ENCODE measurements around the gene HLA-B.
A peak's percentile ranks its signal among the peaks of the same experiment; 100 is the strongest.
"Not testable (repeated sequence)": the region's sequence is repeated elsewhere in the genome, so short reads cannot be mapped to it uniquely, and the experiment has no call there.

Gene HLA-B

GRCh38 chr6:31378062-31378720, 21.2 kb upstream of the HLA-B start:
- Mint-ChIP-seq H3K9me3 (no peaks in the 10 kb centered on the region), H3K27me3 (peaks cover 49% of the 10 kb centered on the region), H3K4me3 (no peak overlapping the region), H3K36me3 (ENCODE audit: insufficient read depth) (no peaks in the 10 kb centered on the region), H3K27ac (ENCODE audit: low read depth) (no peak overlapping the region), H3K4me1 (peaks cover 8% of the 10 kb centered on the region)
- ATAC-seq (replicated peaks; ENCODE audit: extremely low read depth, poor library complexity, severe bottlenecking) (no peak), DNase-seq (ENCODE audit: low spot score in 2 of 2) (no peak)

- Mint-ChIP-seq H3K27ac (ENCODE audit: low read depth) (no peak overlapping the region), H3K36me3 (ENCODE audit: insufficient read depth) (no peaks in the 10 kb centered on the region), H3K9me3 (no peaks in the 10 kb centered on the region), H3K4me1 (peaks cover 8% of the 10 kb centered on the region), H3K27me3 (peaks cover 44% of the 10 kb centered on the region), H3K4me3 (no peak overlapping the region)
- no peak for ATAC-seq (replicated peaks; ENCODE audit: extremely low read depth, poor library complexity, severe bottlenecking)
- DNase-seq (ENCODE audit: low spot score in 2 of 2) = no peak
These were observed 20.1 kb upstream of the HLA-B start for GRCh38 chr6:31377029-31377428.

DNA sequence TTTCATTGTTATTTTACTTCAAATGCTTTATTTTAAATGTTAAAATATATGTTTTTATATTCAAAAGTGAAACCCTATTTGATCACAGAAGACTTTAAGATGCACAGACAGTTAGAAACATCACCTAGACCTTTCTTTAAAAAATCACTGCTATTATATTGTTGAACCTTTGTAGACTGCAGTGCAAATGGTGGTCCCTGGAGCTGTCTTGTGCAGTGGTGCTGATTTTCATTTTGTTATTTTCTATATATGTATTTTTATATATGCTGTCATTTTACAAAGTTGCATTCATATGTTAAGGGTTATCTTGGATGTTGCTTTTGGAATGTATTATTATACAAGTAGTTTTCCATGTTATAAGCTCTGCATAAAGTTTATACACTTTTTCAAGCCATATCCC, 18.7 kb upstream of the HLA-B start:
- Mint-ChIP-seq H3K4me3 (no peak overlapping the region), H3K36me3 (ENCODE audit: insufficient read depth) (no peaks in the 10 kb centered on the region), H3K9me3 (no peaks in the 10 kb centered on the region), H3K4me1 (peaks cover 8% of the 10 kb centered on the region), H3K27ac (ENCODE audit: low read depth) (no peak overlapping the region), H3K27me3 (peaks cover 32% of the 10 kb centered on the region)
- ATAC-seq (replicated peaks; ENCODE audit: extremely low read depth, poor library complexity, severe bottlenecking) (no peak), DNase-seq (ENCODE audit: low spot score in 2 of 2) (no peak)

GRCh38 chr6:31374118-31374517, 17.1 kb upstream of the HLA-B start:
- peak in 1 of 2 donors; percentile 57 for DNase-seq (ENCODE audit: low spot score in 2 of 2)
- not testable (repeated sequence) for H3K4me3 Mint-ChIP-seq; H3K36me3 Mint-ChIP-seq (ENCODE audit: insufficient read depth); ATAC-seq (replicated peaks; ENCODE audit: extremely low read depth, poor library complexity, severe bottlenecking); H3K9me3 Mint-ChIP-seq; H3K4me1 Mint-ChIP-seq; H3K27ac Mint-ChIP-seq (ENCODE audit: low read depth)
- peaks cover 28% of the 10 kb centered on the region for H3K27me3 Mint-ChIP-seq

DNA sequence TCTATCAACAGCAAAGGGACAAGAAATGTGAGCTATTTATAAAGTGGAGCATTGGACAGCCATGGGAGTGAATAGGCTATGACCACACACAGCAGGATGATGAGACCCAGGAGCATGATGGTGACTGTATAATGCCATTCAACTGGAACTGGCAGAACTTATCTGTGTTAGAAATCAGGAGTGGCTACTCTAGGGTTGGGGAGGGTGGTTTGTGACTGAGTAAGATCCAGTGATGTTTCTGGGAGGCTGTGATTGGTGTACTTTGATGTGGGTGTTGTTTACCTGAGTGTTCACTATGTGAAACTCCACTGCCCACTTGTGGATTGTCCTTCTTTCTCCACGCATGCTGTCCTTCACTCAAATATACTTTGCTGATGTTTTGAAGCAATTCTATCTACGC, 11.5 kb upstream of the HLA-B start:
- DNase-seq (ENCODE audit: low spot score in 2 of 2) = no peak
- H3K27me3 Mint-ChIP-seq = peaks cover 25% of the 10 kb centered on the region
- no peak for ATAC-seq (replicated peaks; ENCODE audit: extremely low read depth, poor library complexity, severe bottlenecking)

DNA sequence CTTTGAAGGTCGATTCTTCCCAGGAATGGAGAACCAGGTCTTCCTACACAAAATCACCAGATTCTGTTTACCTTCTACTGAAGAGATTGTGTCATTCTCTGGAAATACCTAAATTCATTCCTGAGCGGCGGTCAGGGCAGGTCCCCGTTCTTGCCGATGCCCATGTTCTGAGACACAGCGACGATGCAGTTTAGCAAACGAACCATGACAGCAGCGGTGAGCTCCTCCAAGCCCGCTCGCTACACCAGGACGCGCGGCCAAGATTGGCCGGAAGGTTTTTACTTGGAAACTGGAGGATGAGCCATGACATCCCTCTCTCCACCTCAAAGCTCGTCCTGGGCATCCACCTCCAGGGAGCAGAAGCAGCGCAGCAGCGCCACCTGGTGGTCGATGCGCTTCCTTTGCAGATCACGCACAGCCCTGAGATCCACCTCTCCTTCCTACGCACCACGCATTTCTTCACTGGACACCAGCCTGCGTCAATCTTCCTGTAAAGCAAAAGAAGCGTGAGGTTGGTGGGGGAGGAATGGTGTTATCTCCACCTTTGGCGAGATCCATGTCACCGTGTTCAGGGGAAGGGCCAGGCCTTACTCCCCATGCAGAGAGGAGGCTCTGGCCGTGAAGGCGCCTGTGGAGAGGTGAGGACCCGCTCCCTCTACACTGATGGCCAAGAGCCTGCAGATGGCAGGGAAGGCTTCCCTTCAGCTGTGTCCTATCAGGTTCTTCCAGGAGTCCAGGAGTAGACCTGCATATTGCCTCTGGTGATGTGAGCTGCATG, 9.9 kb upstream of the HLA-B start:
- H3K36me3 Mint-ChIP-seq (ENCODE audit: insufficient read depth) = peaks cover 3% of the 10 kb centered on the region
- peaks cover 7% of the 10 kb centered on the region for H3K4me1 Mint-ChIP-seq
- peak overlapping the region; percentile 42 for H3K27ac Mint-ChIP-seq (ENCODE audit: low read depth)
- ATAC-seq (replicated peaks; ENCODE audit: extremely low read depth, poor library complexity, severe bottlenecking) = peak; percentile 96
- peaks cover 25% of the 10 kb centered on the region for H3K27me3 Mint-ChIP-seq
- DNase-seq (ENCODE audit: low spot score in 2 of 2) = peak; percentile 82 to 88
- H3K4me3 Mint-ChIP-seq = peak overlapping the region; percentile 73
- H3K9me3 Mint-ChIP-seq = no peaks in the 10 kb centered on the region

More for the DNA sequence above, 11.5 kb upstream of the HLA-B start:
- peaks cover 3% of the 10 kb centered on the region for H3K36me3 Mint-ChIP-seq (ENCODE audit: insufficient read depth)
- H3K4me3 Mint-ChIP-seq = no peak overlapping the region
- H3K27ac Mint-ChIP-seq (ENCODE audit: low read depth) = no peak overlapping the region
- H3K4me1 Mint-ChIP-seq = peaks cover 9% of the 10 kb centered on the region
- no peaks in the 10 kb centered on the region for H3K9me3 Mint-ChIP-seq

- H3K4me1 Mint-ChIP-seq = peaks cover 8% of the 10 kb centered on the region
- H3K27ac Mint-ChIP-seq (ENCODE audit: low read depth) = no peak overlapping the region
- ATAC-seq (replicated peaks; ENCODE audit: extremely low read depth, poor library complexity, severe bottlenecking) (no peak), DNase-seq (ENCODE audit: low spot score in 2 of 2) (no peak)
- H3K36me3 Mint-ChIP-seq (ENCODE audit: insufficient read depth) = peaks cover 3% of the 10 kb centered on the region
- H3K9me3 Mint-ChIP-seq = no peaks in the 10 kb centered on the region
- H3K27me3 Mint-ChIP-seq = peaks cover 25% of the 10 kb centered on the region
- no peak overlapping the region for H3K4me3 Mint-ChIP-seq
These were observed 8.9 kb upstream of the HLA-B start for GRCh38 chr6:31365864-31366263.

DNA sequence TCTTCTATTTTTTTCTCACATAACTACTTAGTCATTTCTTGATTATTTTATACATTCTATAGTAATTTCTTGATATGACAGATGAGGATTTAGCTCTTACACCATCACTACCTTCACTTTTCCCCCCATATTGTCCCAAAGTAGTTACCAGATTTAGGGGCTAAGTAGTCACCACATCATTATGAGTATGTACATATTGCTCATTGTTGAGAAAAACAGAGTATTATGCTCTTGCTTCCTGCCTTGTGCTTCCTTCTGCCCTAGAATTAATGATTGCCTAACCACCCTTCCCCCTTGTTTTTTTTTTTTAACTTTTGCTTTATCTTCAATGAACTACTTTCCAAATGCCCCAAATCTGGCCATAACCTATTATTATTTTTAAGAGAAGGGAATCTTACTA, 6.8 kb upstream of the HLA-B start:
- no peaks in the 10 kb centered on the region for H3K9me3 Mint-ChIP-seq
- no peak for DNase-seq (ENCODE audit: low spot score in 2 of 2)
- H3K4me3 Mint-ChIP-seq = no peak overlapping the region
- H3K36me3 Mint-ChIP-seq (ENCODE audit: insufficient read depth) = peaks cover 3% of the 10 kb centered on the region
- peaks cover 28% of the 10 kb centered on the region for H3K4me1 Mint-ChIP-seq
- no peak for ATAC-seq (replicated peaks; ENCODE audit: extremely low read depth, poor library complexity, severe bottlenecking)
- H3K27ac Mint-ChIP-seq (ENCODE audit: low read depth) = no peak overlapping the region
- H3K27me3 Mint-ChIP-seq = peaks cover 9% of the 10 kb centered on the region

GRCh38 chr6:31362751-31363150, 5.8 kb upstream of the HLA-B start:
- Mint-ChIP-seq H3K36me3 (ENCODE audit: insufficient read depth) (peaks cover 11% of the 10 kb centered on the region), H3K27ac (ENCODE audit: low read depth) (no peak overlapping the region), H3K4me1 (peaks cover 37% of the 10 kb centered on the region), H3K4me3 (no peak overlapping the region), H3K27me3 (no peaks in the 10 kb centered on the region), H3K9me3 (no peaks in the 10 kb centered on the region)
- DNase-seq (ENCODE audit: low spot score in 2 of 2) = no peak
- ATAC-seq (replicated peaks; ENCODE audit: extremely low read depth, poor library complexity, severe bottlenecking) = no peak

- Mint-ChIP-seq H3K4me3 (peak overlapping the region; percentile 99), H3K9me3 (no peaks in the 10 kb centered on the region), H3K36me3 (ENCODE audit: insufficient read depth) (peaks cover 39% of the 10 kb centered on the region), H3K27ac (ENCODE audit: low read depth) (peak overlapping the region; percentile 100), H3K4me1 (peaks cover 49% of the 10 kb centered on the region), H3K27me3 (no peaks in the 10 kb centered on the region)
- DNase-seq (ENCODE audit: low spot score in 2 of 2) (no peak), ATAC-seq (replicated peaks; ENCODE audit: extremely low read depth, poor library complexity, severe bottlenecking) (no peak)
These were observed 2.6 kb upstream of the HLA-B start for GRCh38 chr6:31359581-31359980.

GRCh38 chr6:31358302-31358701, 1.3 kb upstream of the HLA-B start:
- H3K4me3 Mint-ChIP-seq = peak overlapping the region; percentile 99
- H3K9me3 Mint-ChIP-seq = no peaks in the 10 kb centered on the region
- peaks cover 62% of the 10 kb centered on the region for H3K4me1 Mint-ChIP-seq
- H3K27me3 Mint-ChIP-seq = no peaks in the 10 kb centered on the region
- DNase-seq (ENCODE audit: low spot score in 2 of 2) (no peak), ATAC-seq (replicated peaks; ENCODE audit: extremely low read depth, poor library complexity, severe bottlenecking) (no peak)
- H3K36me3 Mint-ChIP-seq (ENCODE audit: insufficient read depth) = peaks cover 52% of the 10 kb centered on the region
- peak overlapping the region; percentile 100 for H3K27ac Mint-ChIP-seq (ENCODE audit: low read depth)

DNA sequence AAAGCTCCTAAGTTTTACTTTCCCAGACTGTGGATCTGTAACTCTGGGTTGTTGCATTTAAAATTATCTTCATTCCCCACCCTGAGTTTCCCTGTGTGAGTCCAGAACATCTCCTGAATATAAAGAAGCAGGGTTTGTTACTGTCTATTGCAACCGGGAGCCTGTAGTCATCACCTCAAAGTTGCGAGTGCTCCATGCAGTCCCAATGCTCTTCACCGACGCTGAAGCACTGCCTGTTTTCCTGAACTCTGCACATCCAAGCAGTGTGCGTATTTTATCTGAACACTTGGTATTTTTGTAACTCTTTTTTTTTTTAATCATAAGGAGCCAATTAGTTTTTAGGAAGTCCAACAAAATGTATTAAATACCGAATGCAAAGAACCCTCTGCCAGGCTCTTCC, 907 bp upstream of the HLA-B start:
- H3K4me3 Mint-ChIP-seq = peak overlapping the region; percentile 99
- no peak for DNase-seq (ENCODE audit: low spot score in 2 of 2)
- no peaks in the 10 kb centered on the region for H3K27me3 Mint-ChIP-seq
- peaks cover 56% of the 10 kb centered on the region for H3K36me3 Mint-ChIP-seq (ENCODE audit: insufficient read depth)
- peaks cover 66% of the 10 kb centered on the region for H3K4me1 Mint-ChIP-seq
- peak overlapping the region; percentile 100 for H3K27ac Mint-ChIP-seq (ENCODE audit: low read depth)
- no peaks in the 10 kb centered on the region for H3K9me3 Mint-ChIP-seq
- no peak for ATAC-seq (replicated peaks; ENCODE audit: extremely low read depth, poor library complexity, severe bottlenecking)

Measured in central memory CD8-positive, alpha-beta T cell (primary cell).